Measurements from ENCODE around the gene PSMD4. TPM values are rescaled to one million over a fixed set of nuclear protein-coding genes. Genes with fewer than 3 reads are reported as not detected.

PSMD4 gene
- total and polyA plus RNA-seq, 2 of the 8 experiments (the other 6 are each of a cell fraction or from before 2014, with no cell fraction given): 216 to 284 TPM

GRCh38 chr1:151266821-151267220, 12.3 kb downstream of the PSMD4 start (continued):
- TF ChIP-seq, protein P1, sequence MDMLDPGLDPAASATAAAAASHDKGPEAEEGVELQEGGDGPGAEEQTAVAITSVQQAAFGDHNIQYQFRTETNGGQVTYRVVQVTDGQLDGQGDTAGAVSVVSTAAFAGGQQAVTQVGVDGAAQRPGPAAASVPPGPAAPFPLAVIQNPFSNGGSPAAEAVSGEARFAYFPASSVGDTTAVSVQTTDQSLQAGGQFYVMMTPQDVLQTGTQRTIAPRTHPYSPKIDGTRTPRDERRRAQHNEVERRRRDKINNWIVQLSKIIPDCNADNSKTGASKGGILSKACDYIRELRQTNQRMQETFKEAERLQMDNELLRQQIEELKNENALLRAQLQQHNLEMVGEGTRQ (IDR thresholded peaks at IDR 0.05; ENCODE audit: low read length): no peak
- no peak for TF ChIP-seq KDM4A (IDR thresholded peaks at IDR 0.05; ENCODE audit: low read depth, low read length, severe bottlenecking)

All from H1 (cell line).